Measurements from ENCODE around the gene PMP22.

DNA sequence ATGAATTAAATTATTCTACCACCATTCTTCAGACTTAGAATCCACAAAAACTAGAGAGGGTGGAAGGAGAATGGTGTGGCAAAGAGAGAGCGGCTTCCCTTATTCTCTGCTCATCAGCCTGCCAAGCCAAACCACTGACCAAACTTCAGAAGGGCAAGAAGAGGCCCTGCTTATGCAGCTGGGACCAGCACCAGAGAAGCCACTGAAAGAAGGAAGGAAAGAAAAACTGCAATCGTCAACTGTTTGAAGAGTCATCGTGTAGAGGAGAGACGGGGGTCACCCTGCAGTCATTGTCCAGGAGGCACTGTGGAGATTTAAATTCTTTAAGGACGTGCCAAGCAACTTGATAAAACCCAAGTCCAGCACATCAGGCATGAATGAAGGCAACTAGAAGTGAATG lies 15.6 kb downstream of the PMP22 start:
- no peak for TF ChIP-seq ZNF282 (IDR thresholded peaks at IDR 0.05; ENCODE audit: partially characterized antibody)
- TF ChIP-seq, protein P1, sequence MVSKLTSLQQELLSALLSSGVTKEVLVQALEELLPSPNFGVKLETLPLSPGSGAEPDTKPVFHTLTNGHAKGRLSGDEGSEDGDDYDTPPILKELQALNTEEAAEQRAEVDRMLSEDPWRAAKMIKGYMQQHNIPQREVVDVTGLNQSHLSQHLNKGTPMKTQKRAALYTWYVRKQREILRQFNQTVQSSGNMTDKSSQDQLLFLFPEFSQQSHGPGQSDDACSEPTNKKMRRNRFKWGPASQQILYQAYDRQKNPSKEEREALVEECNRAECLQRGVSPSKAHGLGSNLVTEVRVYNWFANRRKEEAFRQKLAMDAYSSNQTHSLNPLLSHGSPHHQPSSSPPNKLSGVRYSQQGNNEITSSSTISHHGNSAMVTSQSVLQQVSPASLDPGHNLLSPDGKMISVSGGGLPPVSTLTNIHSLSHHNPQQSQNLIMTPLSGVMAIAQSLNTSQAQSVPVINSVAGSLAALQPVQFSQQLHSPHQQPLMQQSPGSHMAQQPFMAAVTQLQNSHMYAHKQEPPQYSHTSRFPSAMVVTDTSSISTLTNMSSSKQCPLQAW (CRISPR knock-in tag; IDR thresholded peaks at IDR 0.05) = no peak
- no peak for TF ChIP-seq ZFP41 (CRISPR knock-in tag; IDR thresholded peaks at IDR 0.05; ENCODE audit: borderline replicate concordance)
- TF ChIP-seq, protein P2, sequence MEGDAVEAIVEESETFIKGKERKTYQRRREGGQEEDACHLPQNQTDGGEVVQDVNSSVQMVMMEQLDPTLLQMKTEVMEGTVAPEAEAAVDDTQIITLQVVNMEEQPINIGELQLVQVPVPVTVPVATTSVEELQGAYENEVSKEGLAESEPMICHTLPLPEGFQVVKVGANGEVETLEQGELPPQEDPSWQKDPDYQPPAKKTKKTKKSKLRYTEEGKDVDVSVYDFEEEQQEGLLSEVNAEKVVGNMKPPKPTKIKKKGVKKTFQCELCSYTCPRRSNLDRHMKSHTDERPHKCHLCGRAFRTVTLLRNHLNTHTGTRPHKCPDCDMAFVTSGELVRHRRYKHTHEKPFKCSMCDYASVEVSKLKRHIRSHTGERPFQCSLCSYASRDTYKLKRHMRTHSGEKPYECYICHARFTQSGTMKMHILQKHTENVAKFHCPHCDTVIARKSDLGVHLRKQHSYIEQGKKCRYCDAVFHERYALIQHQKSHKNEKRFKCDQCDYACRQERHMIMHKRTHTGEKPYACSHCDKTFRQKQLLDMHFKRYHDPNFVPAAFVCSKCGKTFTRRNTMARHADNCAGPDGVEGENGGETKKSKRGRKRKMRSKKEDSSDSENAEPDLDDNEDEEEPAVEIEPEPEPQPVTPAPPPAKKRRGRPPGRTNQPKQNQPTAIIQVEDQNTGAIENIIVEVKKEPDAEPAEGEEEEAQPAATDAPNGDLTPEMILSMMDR (CRISPR knock-in tag; IDR thresholded peaks at IDR 0.05) = no peak
- TF ChIP-seq ZBTB21 (CRISPR knock-in tag; IDR thresholded peaks at IDR 0.05) = no peak
- no peak for TF ChIP-seq GABPA (IDR thresholded peaks at IDR 0.05; ENCODE audit: low read depth, low read length)
- no peak for TF ChIP-seq GABPA (CRISPR knock-in tag; IDR thresholded peaks at IDR 0.05; ENCODE audit: low read depth)
- TF ChIP-seq ZNF644 (CRISPR knock-in tag; IDR thresholded peaks at IDR 0.05; ENCODE audit: low read depth) = no peak
- TF ChIP-seq RELA (CRISPR knock-in tag; IDR thresholded peaks at IDR 0.05) = no peak
- TF ChIP-seq SMC3 (IDR thresholded peaks at IDR 0.05; ENCODE audit: low read length) = no peak
- no peak for TF ChIP-seq CBFB (CRISPR knock-in tag; IDR thresholded peaks at IDR 0.05)
- no peak for TF ChIP-seq ZNF3 (CRISPR knock-in tag; IDR thresholded peaks at IDR 0.05)
- no peak for TF ChIP-seq NCOA2 (CRISPR knock-in tag; IDR thresholded peaks at IDR 0.05)

All from HepG2 (cell line).